Ovary (tissue), 3 donors: ENCODE data around the gene ADAM33.

Experiments
- POLR2A ChIP-seq: fragments of 450-650 bp; IDR thresholded peaks from one replicate; pipeline ENCODE4 v1.6.1; 2017; ENCODE audit warnings: antibody characterized with exemption, mild to moderate bottlenecking, moderate library complexity
- TF ChIP-seq, protein P1 (sequence below), 3 donors: fragments of 450-650 bp in 2 of 3; fragments of 200-600 bp in 1 of 3; IDR thresholded peaks; one replicate each; pipeline versions ENCODE4 v1.5.1 to v1.8.0; 2016 to 2022; ENCODE audit warnings: antibody characterized with exemption in 3 of 3, mild to moderate bottlenecking in 1 of 3
- donor health status: DM: no; HTN: no; CAD: no.

DNA sequence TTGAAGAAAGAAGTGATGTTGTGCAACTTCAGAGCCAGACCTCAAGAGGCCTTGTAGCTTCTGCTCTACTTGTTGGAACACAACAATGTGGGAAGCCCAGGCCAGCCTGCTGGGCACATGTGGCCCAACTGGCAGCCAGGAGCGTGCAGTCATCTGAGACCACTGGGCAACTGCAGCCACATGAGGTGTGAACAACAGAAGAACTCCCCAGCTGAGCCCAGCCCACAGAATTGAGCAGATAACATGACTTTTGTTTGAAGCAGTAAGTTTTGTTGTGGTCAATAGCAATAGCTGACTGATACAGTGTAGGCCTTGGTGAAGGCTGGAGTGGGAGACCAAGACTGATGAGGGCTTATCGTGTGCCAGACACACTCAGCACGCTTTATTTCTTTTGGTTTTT is 8.6 kb upstream of the ADAM33 start:
- TF ChIP-seq, protein P1, sequence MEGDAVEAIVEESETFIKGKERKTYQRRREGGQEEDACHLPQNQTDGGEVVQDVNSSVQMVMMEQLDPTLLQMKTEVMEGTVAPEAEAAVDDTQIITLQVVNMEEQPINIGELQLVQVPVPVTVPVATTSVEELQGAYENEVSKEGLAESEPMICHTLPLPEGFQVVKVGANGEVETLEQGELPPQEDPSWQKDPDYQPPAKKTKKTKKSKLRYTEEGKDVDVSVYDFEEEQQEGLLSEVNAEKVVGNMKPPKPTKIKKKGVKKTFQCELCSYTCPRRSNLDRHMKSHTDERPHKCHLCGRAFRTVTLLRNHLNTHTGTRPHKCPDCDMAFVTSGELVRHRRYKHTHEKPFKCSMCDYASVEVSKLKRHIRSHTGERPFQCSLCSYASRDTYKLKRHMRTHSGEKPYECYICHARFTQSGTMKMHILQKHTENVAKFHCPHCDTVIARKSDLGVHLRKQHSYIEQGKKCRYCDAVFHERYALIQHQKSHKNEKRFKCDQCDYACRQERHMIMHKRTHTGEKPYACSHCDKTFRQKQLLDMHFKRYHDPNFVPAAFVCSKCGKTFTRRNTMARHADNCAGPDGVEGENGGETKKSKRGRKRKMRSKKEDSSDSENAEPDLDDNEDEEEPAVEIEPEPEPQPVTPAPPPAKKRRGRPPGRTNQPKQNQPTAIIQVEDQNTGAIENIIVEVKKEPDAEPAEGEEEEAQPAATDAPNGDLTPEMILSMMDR (IDR thresholded peaks at IDR 0.05), result no peak
- no peak for TF ChIP-seq POLR2A
